Activated B cell treated with CpG ODN at 0.5 μM for 24 hours (primary cell): ENCODE measurements around the gene CROCC2. TPM values are rescaled to one million over a fixed set of nuclear protein-coding genes. Genes with fewer than 3 reads are reported as not detected.
A peak's percentile ranks its signal among the peaks of the same experiment; 100 is the strongest.

Experiments
- ATAC-seq: fragments of 200-7000 bp; cut with Tn5 transposase; one replicate; pipeline ENCODE4 v1.10.0; 2021; ENCODE audit warnings: low read depth, mild to moderate bottlenecking, moderate library complexity
- CTCF ChIA-PET: fragments of 350-600 bp; sonication (Branson Sonifier 250); formaldehyde crosslinking; loops from one replicate; lab custom pipeline; 2021; ENCODE audit warnings: antibody characterized with exemption; lab: Charles Lee
- POLR2A ChIA-PET: fragments of 350-600 bp; sonication (Branson Sonifier 250); formaldehyde crosslinking; loops from one replicate; lab custom pipeline; 2021; ENCODE audit warnings: antibody characterized with exemption; lab: Charles Lee
- DNase-seq: peaks from one replicate; pipeline ENCODE4 v3.0.0; 2022
- H3K27ac Mint-ChIP-seq: one replicate; pipeline ENCODE4 v1.8.0; 2020; ENCODE audit warnings: mixed read lengths
- H3K27me3 Mint-ChIP-seq: one replicate; pipeline ENCODE4 v1.8.0; 2021; ENCODE audit warnings: mixed read lengths
- H3K36me3 Mint-ChIP-seq: one replicate; pipeline ENCODE4 v1.8.0; 2021; ENCODE audit warnings: low read depth, mixed read lengths
- H3K4me1 Mint-ChIP-seq: one replicate; pipeline ENCODE4 v1.8.0; 2021; ENCODE audit warnings: mixed read lengths
- H3K4me3 Mint-ChIP-seq: one replicate; pipeline ENCODE4 v1.8.0; 2020; ENCODE audit warnings: mild to moderate bottlenecking, mixed read lengths
- H3K9me3 Mint-ChIP-seq: one replicate; pipeline ENCODE4 v1.8.0; 2020; ENCODE audit warnings: mixed read lengths
- CTCF ChIP-seq: fragments of 200-600 bp; IDR thresholded peaks from one replicate; pipeline ENCODE4 v1.8.0; 2022; ENCODE audit warnings: antibody characterized with exemption, mild to moderate bottlenecking
- intact Hi-C: fragments of 100-400 bp; cut with micrococcal nuclease; formaldehyde crosslinking; loops from one replicate; pipeline ENCODE4 v1.15.1; 2024
- total RNA-seq: library from RNA; stranded (reverse); gene quantifications from 2 replicates; pipeline ENCODE4 v1.2.3, GENCODE V29; 2022

CROCC2 gene
- total RNA-seq, 1 donor from 2014 or later = not detected

GRCh38 chr2:240967681-240968621 is 61.8 kb downstream of the CROCC2 start:
- CTCF ChIA-PET = no interaction called here
- H3K4me3 Mint-ChIP-seq = no peak overlapping the region
- H3K27ac Mint-ChIP-seq = no peak overlapping the region
- TF ChIP-seq CTCF = no peak
- no peaks in the 10 kb centered on the region for H3K4me1 Mint-ChIP-seq
- intact Hi-C loops = no loop called here
- H3K36me3 Mint-ChIP-seq = no peaks in the 10 kb centered on the region
- POLR2A ChIA-PET = no interaction called here
- peaks cover 5% of the 10 kb centered on the region for H3K27me3 Mint-ChIP-seq
- no peak for DNase-seq
- H3K9me3 Mint-ChIP-seq = peaks cover 5% of the 10 kb centered on the region
- no peak for ATAC-seq

GRCh38 chr2:240968731-240969624 is 62.8 kb downstream of the CROCC2 start:
- Mint-ChIP-seq H3K27ac (no peak overlapping the region), H3K9me3 (peaks cover 8% of the 10 kb centered on the region), H3K36me3 (no peaks in the 10 kb centered on the region), H3K27me3 (peaks cover 9% of the 10 kb centered on the region), H3K4me3 (no peak overlapping the region), H3K4me1 (no peaks in the 10 kb centered on the region)
- CTCF ChIA-PET = no interaction called here
- intact Hi-C loops = no loop called here
- POLR2A ChIA-PET = no interaction called here
- ATAC-seq = no peak
- DNase-seq = peak; percentile 12
- TF ChIP-seq CTCF = no peak

GRCh38 chr2:240970104-240970503 is 64.0 kb downstream of the CROCC2 start:
- ATAC-seq (no peak), DNase-seq (no peak)
- H3K27ac Mint-ChIP-seq = no peak overlapping the region
- ChIA-PET CTCF (no interaction called here), POLR2A (no interaction called here)
- intact Hi-C loops = no loop called here
- peaks cover 15% of the 10 kb centered on the region for H3K27me3 Mint-ChIP-seq
- no peak overlapping the region for H3K4me3 Mint-ChIP-seq
- H3K9me3 Mint-ChIP-seq = peaks cover 9% of the 10 kb centered on the region
- no peaks in the 10 kb centered on the region for H3K36me3 Mint-ChIP-seq
- no peak for TF ChIP-seq CTCF
- H3K4me1 Mint-ChIP-seq = no peaks in the 10 kb centered on the region

GRCh38 chr2:240970816-240971215 is 64.7 kb downstream of the CROCC2 start:
- Mint-ChIP-seq H3K4me1 (no peaks in the 10 kb centered on the region), H3K4me3 (no peak overlapping the region), H3K27ac (no peak overlapping the region), H3K27me3 (peaks cover 20% of the 10 kb centered on the region), H3K9me3 (peaks cover 9% of the 10 kb centered on the region), H3K36me3 (no peaks in the 10 kb centered on the region)
- ChIA-PET POLR2A (no interaction called here), CTCF (no interaction called here)
- intact Hi-C loops = no loop called here
- TF ChIP-seq CTCF = no peak
- no peak for DNase-seq
- no peak for ATAC-seq

- intact Hi-C loops = no loop called here
- TF ChIP-seq CTCF = no peak
- DNase-seq (no peak), ATAC-seq (no peak)
- POLR2A ChIA-PET = no interaction called here
- no peaks in the 10 kb centered on the region for H3K36me3 Mint-ChIP-seq
- no peak overlapping the region for H3K27ac Mint-ChIP-seq
- H3K4me1 Mint-ChIP-seq = no peaks in the 10 kb centered on the region
- H3K4me3 Mint-ChIP-seq = no peak overlapping the region
- peaks cover 9% of the 10 kb centered on the region for H3K9me3 Mint-ChIP-seq
- peaks cover 20% of the 10 kb centered on the region for H3K27me3 Mint-ChIP-seq
- CTCF ChIA-PET = no interaction called here
These were observed 66.1 kb downstream of the CROCC2 start for GRCh38 chr2:240972201-240972600.
